Large intestine (tissue), 3 donors: ENCODE data around the gene COL5A1. TPM values are rescaled to one million over a fixed set of nuclear protein-coding genes. Genes with fewer than 3 reads are reported as not detected.

Experiments used
- DNase-seq, 2 donors: peaks; one replicate each; pipeline versions ENCODE4 v3.0.0 to v3.0.0-alpha.2; 2013
- H3K27ac ChIP-seq: one replicate; pipeline ENCODE4 v1.5.1; 2013; ENCODE audit warnings: low read length
- H3K27me3 ChIP-seq: 2 replicates; pipeline ENCODE4 v1.6.1; 2013; ENCODE audit warnings: low read length; ENCODE audit not compliant: control insufficient read depth, insufficient read depth
- H3K36me3 ChIP-seq: 2 replicates; pipeline ENCODE4 v1.6.1; 2013; ENCODE audit warnings: low read length; ENCODE audit not compliant: control insufficient read depth, insufficient read depth
- H3K4me1 ChIP-seq: one replicate; pipeline ENCODE4 v1.6.1; 2013; ENCODE audit warnings: low read length; ENCODE audit not compliant: control insufficient read depth, insufficient read depth
- H3K4me3 ChIP-seq: one replicate; pipeline ENCODE4 v1.5.1; 2013; ENCODE audit warnings: low read length
- H3K9me3 ChIP-seq: one replicate; pipeline ENCODE4 v1.6.1; 2013; ENCODE audit warnings: mild to moderate bottlenecking, low read depth, low read length, moderate library complexity; ENCODE audit not compliant: control insufficient read depth
- WGBS: methylation state at CpG from one replicate; pipeline ENCODE4 v1.1.5; 2013; ENCODE audit warnings: low lambda C conversion rate; ENCODE audit not compliant: insufficient coverage; 5-methylcytosine and 5-hydroxymethylcytosine counted together
- polyA plus RNA-seq: library from polyadenylated mRNA; unstranded; fragments of 120-200 nt; gene quantifications from one replicate; pipeline ENCODE4 v1.2.1, GENCODE V29; 2013

The COL5A1 gene
- polyA plus RNA-seq, 1 donor: 79.9 TPM

GRCh38 chr9:134846187-134846586 is 204.6 kb downstream of the COL5A1 start:
- H3K4me1 ChIP-seq: no peaks in the 10 kb centered on the region
- peaks cover 15% of the 10 kb centered on the region for H3K9me3 ChIP-seq
- no peaks in the 10 kb centered on the region for H3K27me3 ChIP-seq
- no peak overlapping the region for H3K27ac ChIP-seq
- peaks cover 7% of the 10 kb centered on the region for H3K36me3 ChIP-seq
- H3K4me3 ChIP-seq: no peak overlapping the region
- WGBS: no CpG with 5 or more reads among the region's 16 CpGs
- no peak for DNase-seq

- H3K4me1 ChIP-seq: no peaks in the 10 kb centered on the region
- H3K27ac ChIP-seq: no peak overlapping the region
- no peak for DNase-seq
- H3K36me3 ChIP-seq: peaks cover 7% of the 10 kb centered on the region
- H3K27me3 ChIP-seq: no peaks in the 10 kb centered on the region
- peaks cover 16% of the 10 kb centered on the region for H3K9me3 ChIP-seq
- no peak overlapping the region for H3K4me3 ChIP-seq
- WGBS: 89% methylated on average over 1 of the region's 1 CpG
These were observed 205.1 kb downstream of the COL5A1 start for GRCh38 chr9:134846699-134847098.

DNA sequence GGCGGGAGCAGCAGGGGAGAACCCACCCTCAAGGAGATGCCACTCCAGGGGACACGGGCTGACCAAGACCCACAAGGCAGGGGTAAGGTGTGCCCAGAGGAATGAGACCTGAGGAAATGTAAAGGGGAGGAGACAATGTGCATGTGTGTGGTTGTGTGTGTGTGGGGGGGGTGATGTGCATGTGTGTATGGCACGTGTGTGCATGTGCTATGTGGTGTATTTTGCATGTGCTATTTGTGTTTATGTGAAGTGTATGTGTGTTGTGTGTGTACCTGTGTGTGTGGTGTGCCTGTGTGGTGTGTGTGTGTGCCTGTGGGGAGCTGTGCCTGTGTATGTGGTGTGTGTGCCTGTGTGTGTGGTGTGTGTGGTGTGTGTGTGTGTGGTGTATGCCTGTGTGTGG is 205.5 kb downstream of the COL5A1 start:
- DNase-seq: no peak
- peaks cover 7% of the 10 kb centered on the region for H3K36me3 ChIP-seq
- no peaks in the 10 kb centered on the region for H3K27me3 ChIP-seq
- no peak overlapping the region for H3K27ac ChIP-seq
- peaks cover 16% of the 10 kb centered on the region for H3K9me3 ChIP-seq
- WGBS: no CpG with 5 or more reads among the region's 3 CpGs
- H3K4me3 ChIP-seq: no peak overlapping the region
- H3K4me1 ChIP-seq: no peaks in the 10 kb centered on the region

DNA sequence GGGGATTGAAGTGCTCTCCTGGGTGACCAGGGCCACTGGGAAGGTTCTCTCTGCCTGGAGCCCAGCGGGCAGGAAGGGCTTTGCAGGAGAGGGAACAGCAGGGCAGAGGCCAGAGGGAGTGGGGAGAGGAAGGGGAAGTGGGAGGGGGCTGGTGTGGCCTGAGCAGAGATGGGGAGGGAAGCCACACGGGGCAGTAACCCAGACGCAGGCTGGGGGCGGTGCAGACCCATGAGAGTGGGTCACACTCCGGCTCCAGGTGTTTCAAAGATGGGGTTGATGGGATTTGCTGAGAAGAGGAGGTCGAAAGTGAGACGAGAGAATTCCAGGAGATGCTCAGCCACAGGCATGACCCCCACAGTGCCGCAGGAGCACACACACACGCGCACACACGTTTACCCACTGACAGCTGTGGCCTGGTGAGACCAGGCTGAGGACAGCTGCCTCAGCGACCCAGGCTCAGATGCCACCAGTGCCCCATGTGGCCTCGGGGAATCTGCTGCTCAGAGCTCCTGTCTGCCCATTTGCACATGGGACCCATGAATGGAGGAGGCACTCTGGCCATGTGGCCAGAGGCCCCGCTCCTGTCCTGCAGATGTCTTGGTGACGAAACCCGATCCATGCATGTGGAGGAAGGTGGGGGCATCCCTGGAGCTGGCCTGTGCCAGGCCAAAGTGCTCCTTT is 206.3 kb downstream of the COL5A1 start:
- no CpG with 5 or more reads among the region's 16 CpGs for WGBS
- Histone ChIP-seq H3K27ac (no peak overlapping the region), H3K9me3 (peaks cover 16% of the 10 kb centered on the region), H3K4me3 (no peak overlapping the region), H3K4me1 (no peaks in the 10 kb centered on the region), H3K27me3 (no peaks in the 10 kb centered on the region), H3K36me3 (peaks cover 4% of the 10 kb centered on the region)
- no peak for DNase-seq

- no peaks in the 10 kb centered on the region for H3K27me3 ChIP-seq
- peaks cover 16% of the 10 kb centered on the region for H3K9me3 ChIP-seq
- H3K4me1 ChIP-seq: no peaks in the 10 kb centered on the region
- no peak overlapping the region for H3K4me3 ChIP-seq
- WGBS: no CpG with 5 or more reads among the region's 10 CpGs
- DNase-seq: no peak
- no peak overlapping the region for H3K27ac ChIP-seq
- H3K36me3 ChIP-seq: peaks cover 4% of the 10 kb centered on the region
These were observed 206.9 kb downstream of the COL5A1 start for GRCh38 chr9:134848504-134848903.

- Histone ChIP-seq H3K9me3 (peaks cover 16% of the 10 kb centered on the region), H3K4me3 (no peak overlapping the region), H3K4me1 (no peaks in the 10 kb centered on the region), H3K27ac (no peak overlapping the region), H3K36me3 (no peaks in the 10 kb centered on the region), H3K27me3 (no peaks in the 10 kb centered on the region)
- no peak for DNase-seq
- WGBS: no CpG with 5 or more reads among the region's 9 CpGs
These were observed 209.0 kb downstream of the COL5A1 start for GRCh38 chr9:134850611-134851010.

DNA sequence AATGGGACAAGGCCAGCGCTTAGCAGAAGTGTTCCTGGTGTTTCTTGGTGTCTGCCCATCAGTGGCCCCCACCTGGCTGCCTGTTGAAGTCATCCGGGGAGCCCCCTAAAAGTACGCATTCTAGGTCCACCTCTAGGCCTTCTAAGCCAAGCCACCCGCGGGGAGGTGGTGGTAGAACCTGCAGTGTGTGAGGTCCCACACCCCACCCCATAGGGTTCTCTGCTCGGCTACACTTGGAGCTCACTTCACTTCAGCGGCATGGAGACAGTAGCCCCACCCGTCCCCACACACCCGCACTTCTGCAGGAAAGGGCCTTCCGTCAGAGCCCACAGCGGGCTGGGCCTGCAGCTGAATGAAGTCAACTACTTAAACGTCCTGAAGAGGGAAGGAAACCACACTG is 209.4 kb downstream of the COL5A1 start:
- Histone ChIP-seq H3K9me3 (peaks cover 16% of the 10 kb centered on the region), H3K4me3 (no peak overlapping the region), H3K27ac (no peak overlapping the region), H3K27me3 (no peaks in the 10 kb centered on the region), H3K4me1 (no peaks in the 10 kb centered on the region), H3K36me3 (no peaks in the 10 kb centered on the region)
- WGBS: no CpG with 5 or more reads among the region's 12 CpGs
- DNase-seq: no peak

GRCh38 chr9:134852906-134853654 is 211.5 kb downstream of the COL5A1 start:
- no CpG with 5 or more reads among the region's 6 CpGs for WGBS
- H3K27me3 ChIP-seq: no peaks in the 10 kb centered on the region
- DNase-seq: no peak
- H3K4me3 ChIP-seq: no peak overlapping the region
- H3K27ac ChIP-seq: no peak overlapping the region
- H3K36me3 ChIP-seq: no peaks in the 10 kb centered on the region
- no peaks in the 10 kb centered on the region for H3K4me1 ChIP-seq
- peaks cover 6% of the 10 kb centered on the region for H3K9me3 ChIP-seq

DNA sequence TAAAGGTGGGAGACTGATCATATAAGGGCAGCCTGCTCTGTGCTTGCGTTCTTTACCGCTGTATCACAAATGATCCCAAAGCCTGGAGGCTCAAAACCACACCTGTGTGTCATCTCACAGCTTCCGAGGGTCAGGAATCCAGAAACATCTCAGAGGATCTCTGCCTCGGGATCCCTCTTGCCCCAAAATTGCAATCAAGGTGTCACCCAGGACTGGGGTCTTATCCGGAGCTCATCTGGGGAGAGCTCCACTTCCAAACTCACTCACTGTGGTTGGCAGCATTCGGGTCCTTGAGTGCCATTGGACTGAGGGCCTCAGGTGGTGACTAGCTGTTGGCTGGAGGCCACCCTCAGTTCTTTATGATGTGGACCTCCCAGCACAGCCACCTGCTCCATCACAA is 212.3 kb downstream of the COL5A1 start:
- Histone ChIP-seq H3K27me3 (no peaks in the 10 kb centered on the region), H3K27ac (no peak overlapping the region), H3K4me3 (no peak overlapping the region), H3K4me1 (no peaks in the 10 kb centered on the region), H3K9me3 (peaks cover 3% of the 10 kb centered on the region), H3K36me3 (no peaks in the 10 kb centered on the region)
- no CpG with 5 or more reads among the region's 6 CpGs for WGBS
- no peak for DNase-seq

DNA sequence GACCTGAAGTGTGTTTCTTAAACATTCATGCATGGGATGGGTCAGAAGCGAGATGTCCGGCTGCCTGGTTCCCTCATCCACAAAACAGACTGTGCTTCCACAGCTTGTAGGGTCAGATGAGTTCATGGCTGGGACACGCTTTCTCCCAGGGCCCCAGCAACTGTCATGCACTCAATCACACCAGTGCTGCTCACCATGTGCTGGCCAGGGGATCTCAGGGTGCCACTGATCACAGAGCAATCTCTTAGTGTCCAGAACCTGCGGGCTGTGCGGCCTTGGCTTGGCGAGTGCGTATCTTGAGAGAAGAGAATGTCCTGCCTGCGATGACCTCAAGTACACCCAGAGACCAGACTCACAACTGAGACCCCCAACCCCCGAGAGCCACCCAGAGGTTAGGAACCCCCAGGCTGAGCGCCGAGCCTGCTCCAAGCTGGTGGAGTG is 213.0 kb downstream of the COL5A1 start:
- Histone ChIP-seq H3K27ac (no peak overlapping the region), H3K4me1 (no peaks in the 10 kb centered on the region), H3K9me3 (peaks cover 3% of the 10 kb centered on the region), H3K4me3 (no peak overlapping the region), H3K36me3 (no peaks in the 10 kb centered on the region), H3K27me3 (no peaks in the 10 kb centered on the region)
- no CpG with 5 or more reads among the region's 11 CpGs for WGBS
- DNase-seq: no peak
